CMK (cell line): ENCODE results near the gene USP32.

Experiments used
- DNase-seq: peaks from one replicate; pipeline ENCODE4 v3.0.0-alpha.2; 2010; ENCODE audit warnings: low read depth

Gene USP32

DNA sequence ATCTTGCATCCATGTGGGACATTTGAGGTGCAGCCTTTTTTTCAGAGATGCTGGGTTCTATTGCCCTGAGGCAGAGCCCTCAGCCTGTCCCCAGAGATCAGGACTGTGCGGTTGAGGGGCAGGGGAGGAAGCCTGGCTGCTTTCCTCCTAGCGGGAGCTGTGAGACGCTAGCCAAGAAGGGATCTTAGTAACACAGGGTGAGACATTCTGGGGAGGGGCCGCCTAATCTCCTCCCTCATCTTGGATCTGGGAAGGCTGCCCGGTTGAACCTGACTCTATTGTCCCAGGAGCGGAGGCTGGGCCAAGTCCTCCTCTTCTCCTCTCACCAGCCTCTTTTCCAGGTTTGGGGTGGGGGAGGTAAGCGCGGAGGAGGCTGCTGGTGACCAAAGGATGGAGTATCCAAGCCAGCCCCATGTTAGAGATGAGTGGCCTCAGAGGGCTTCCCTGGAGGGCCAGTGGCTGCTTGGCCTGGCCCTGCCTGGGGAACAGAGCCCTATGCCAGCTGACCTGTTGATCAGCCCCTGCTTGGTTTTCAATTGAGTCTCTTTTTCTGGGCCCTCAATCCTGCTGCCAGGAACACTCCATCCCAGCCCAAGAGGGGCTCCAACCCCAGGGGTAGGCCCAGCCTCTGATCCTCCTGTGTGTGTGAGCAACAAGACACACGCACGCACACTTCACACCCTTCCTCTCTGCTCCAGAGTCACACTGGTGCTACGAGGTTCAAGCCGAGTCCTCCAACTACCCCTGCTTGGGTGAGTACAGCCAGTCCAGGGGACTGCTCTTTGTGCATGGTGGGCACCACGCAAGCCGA lies 237.1 kb downstream of the USP32 start:
- no peak for DNase-seq

GRCh38 chr17:60153606-60154390 lies 238.1 kb downstream of the USP32 start:
- DNase-seq, result no peak

DNA sequence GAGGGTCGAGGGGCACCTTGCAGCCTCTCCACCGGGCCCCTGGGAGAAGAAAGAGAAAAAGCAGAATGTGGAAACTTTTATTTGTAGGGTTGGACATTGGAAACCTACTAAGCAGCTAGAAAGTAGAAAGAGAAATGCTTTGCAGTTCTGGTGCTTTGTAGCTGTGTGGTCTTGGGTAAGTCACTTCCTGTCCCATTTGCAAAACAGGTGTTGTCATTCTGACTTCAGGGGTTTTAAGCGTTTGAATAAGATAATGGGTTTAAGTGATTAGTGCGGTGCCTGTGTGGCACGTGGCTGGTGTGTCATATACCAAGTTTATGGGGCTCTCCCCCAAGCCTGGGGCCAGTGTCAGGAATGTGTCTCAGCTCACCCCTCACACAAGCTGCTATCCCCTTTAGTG lies 240.6 kb downstream of the USP32 start:
- no peak for DNase-seq

DNA sequence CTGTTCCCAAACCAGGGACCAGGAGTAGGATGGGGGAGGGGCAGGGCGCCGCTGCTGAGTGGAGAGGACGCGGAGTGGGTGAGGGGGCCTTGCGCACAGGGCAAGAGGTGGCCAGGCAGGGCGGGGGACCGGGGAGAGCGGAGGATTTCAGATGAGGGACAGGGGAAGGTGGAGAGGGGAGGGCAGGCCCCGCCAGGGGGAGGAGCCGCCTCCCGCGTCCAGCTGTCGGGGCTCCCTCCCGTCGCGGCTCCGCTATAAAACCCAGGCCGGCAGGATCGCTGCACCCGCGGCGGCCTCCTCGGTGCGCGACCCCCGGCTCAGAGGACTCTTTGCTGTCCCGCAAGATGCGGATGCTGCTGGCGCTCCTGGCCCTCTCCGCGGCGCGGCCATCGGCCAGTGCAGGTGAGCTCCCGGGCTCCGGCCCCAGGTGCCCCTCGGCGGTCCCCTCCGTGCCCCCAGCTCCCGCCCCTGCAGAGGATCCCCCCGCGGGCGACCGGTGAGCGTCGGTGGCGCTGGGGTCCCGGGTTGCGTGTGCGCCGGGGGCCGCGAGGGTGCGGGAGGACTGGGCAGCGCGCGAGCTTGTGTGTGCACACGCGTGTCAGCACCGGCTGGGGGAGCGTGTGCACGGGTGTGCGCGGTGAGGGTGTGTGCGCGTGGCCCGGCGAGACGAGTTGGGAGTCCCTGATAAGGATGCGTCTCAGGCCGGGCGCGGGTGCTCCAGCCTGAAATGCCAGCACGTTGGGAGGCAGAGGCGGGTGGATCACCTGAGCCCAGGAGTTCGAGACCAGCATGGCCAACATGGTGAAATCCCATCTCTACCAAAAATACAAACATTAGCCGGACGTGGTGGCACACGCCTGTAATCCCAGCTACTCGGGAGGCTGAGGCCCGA lies 242.0 kb downstream of the USP32 start, which contains the start of gene CA4:
Gene CA4, plus strand, starts transcription at position 283 of the 892 bp plus-strand sequence. Its CDS starts 62 bp downstream, at position 345.
- no peak for DNase-seq

- DNase-seq, result no peak
These were observed 243.6 kb downstream of the USP32 start for GRCh38 chr17:60148373-60148772.

DNA sequence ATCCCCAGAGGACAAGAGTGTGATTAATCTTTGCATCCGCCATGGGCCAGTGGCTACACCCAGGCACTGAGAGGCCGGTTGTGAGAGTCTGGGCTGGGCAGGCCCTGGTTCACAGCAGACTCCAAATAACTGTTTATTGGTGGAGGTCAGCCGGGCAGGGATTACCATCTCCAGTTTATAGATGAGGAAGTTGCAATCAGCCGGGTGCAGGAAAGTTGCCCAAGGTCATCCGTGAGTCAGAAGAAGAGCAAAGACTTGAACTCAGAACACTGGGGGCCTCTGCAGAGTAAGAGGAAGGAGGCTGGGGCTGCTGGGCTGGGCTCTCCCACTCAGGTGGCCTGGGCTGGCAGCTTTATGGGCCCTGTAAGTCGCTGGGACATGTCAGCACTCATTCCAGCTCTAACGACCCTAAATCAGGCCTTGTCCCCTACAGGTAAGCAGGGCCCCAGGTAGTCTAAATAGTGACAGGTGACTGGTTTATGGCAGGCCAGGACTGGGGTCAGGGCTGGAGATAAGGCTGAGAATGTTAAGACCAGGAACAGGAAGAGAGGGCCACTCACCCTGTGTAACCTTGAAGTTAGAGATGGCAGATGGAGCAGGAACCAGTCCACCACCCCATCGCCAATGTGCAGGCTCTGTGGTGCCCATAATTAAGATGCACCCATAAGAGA lies 244.2 kb downstream of the USP32 start:
- no peak for DNase-seq

DNA sequence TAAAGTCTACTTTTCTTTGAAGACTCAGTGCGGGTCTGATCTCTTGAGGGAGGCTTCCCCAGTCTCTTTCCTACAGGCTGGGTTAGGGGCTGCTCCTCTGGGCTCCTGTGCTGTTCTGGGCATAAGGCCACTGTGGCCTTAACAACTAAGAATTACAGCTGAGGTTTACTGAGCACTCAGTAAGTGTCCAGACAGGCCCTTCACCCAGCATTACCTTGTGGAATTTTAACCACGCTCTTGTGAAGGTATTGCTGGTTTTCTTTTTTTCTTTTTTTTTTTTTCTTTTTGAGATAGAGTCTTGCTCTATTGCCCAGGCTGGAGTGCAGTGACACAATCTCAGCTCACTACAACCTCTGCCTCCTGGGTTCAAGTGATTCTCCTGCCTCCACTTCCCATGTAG lies 245.7 kb downstream of the USP32 start:
- DNase-seq, result no peak

GRCh38 chr17:60145006-60145935 lies 246.7 kb downstream of the USP32 start:
- no peak for DNase-seq

DNA sequence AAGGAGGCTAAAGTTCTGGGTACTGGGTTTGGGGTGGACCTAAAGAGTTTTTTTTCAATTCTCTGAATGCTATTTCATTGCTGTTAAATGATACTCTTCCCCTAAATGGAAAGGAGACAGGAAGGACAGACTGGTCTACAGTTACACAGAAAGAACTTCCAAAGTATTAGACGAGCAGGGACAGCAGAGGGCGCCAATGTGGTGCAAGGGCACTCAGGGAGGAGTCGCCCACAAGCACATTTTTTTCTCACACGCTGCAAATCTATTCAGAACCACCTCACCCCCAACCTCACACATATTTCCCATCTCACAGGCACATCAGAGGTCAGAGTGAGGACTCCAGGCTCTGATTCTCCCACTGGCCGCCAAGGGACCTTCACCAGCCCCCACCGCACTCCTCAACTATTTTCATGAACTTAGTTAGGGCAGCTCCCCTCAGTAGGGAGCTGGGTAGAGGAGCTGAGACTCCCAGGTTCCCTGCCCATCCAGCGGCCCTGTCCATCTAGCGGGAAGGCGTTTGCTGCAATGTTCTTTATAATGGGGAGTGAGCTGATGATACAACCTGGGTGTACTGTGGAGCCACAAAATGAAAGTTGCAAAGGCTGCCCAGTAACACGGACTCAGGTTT lies 248.9 kb downstream of the USP32 start:
- peak; percentile 67 for DNase-seq

GRCh38 chr17:60141111-60142018 lies 250.6 kb downstream of the USP32 start:
- no peak for DNase-seq

- DNase-seq, result no peak
These were observed 252.3 kb downstream of the USP32 start for GRCh38 chr17:60139438-60140285.

DNA sequence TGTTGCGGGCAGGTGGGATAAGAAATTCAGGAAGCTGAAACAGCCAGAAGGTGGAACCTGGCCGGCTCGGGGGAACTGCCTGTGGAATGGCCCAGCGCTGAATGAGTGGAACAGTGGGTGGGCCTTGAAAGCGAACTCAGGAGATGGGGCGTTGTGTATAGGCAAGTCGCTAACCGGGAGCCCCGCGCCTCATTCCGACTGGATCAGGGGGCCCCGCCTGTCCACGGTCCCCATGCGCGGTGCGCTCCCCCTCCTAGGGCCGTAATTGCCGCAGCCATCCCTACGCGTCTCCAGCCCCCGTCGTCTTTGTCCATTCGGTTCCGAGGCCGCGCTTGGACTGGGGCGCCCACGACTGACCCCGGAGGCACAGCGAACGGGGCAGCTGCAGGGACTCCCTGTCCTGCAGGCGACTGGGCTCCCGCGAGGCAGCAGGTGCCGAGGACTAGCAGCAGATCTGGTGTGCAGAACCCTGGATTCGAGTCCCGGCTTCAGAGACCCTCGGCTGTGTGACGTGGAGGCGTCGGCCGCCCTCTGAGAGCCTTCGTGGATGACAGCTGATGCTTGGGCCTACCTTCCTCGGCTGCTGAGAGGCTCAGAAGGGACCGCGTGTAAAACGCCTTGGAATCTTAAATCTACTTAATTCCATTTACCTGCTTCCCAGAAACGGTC lies 253.0 kb downstream of the USP32 start:
- DNase-seq, result no peak

DNA sequence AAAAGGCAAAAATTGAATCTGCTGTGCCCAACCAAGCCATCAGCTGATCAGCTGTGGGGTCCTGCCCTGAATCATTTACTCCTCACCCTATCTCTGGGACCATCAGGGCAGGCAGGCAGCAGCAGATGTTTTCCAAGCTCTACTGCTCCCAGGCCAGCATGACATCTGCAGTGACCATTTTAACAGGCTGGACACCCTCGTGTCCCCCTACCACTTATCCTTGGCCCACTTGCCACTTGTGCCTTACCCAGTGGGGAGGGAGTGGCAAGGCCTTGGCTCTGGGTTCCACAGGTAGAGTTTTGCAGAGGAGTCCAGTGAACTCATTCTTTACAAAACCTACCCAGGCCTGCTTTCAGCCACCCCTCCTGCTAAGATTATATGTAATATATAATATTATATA lies 254.2 kb downstream of the USP32 start:
- no peak for DNase-seq

GRCh38 chr17:60135951-60136666 lies 255.8 kb downstream of the USP32 start:
- no peak for DNase-seq

DNA sequence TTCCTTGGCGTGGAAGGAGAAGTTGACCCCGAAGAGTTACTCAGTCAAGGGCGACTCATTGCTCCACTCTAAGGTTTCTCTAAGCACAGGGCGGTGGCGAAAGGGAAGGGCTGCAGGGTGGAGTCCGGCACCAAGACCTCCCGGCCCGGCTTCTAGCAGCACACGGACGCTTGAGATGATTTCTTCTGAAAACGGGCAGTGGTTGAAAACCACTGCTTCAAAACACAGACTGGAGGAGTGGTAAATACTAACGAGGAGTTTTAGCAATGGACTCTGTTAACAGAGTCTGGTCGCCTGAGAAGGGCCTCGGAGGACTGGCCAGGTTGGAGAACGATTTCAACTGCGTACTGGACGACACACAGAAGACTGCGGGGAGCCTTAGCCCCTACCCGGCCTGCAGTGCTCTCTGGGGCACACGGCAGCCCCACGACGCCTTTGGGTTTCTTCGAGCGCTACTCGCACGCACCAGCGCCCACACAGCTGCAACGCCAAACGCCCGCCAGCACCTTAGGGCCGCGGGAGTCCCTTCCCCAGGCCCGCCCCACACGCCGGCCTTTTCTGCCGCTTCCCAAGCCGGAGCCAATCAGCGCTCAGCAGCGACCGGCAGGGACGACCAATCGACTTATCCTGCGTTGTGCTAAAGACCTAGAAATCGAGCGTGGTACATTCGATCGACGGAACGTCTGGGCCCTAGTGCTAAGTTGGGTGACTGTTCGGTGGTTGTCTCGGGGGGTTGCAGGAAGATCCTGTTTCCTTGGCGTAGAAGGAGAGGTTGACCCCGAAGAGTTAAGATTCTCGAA lies 256.6 kb downstream of the USP32 start:
- DNase-seq, result peak; percentile 79
